NCI-H187 treated with DMSO at 0.1 percent for 48 hours (cell line): ENCODE results near the gene DLK1.

Experiments
- DNase-seq: peaks from one replicate; lab custom pipeline; 2025; lab: John Stamatoyannopoulos, UW

DLK1 gene

DNA sequence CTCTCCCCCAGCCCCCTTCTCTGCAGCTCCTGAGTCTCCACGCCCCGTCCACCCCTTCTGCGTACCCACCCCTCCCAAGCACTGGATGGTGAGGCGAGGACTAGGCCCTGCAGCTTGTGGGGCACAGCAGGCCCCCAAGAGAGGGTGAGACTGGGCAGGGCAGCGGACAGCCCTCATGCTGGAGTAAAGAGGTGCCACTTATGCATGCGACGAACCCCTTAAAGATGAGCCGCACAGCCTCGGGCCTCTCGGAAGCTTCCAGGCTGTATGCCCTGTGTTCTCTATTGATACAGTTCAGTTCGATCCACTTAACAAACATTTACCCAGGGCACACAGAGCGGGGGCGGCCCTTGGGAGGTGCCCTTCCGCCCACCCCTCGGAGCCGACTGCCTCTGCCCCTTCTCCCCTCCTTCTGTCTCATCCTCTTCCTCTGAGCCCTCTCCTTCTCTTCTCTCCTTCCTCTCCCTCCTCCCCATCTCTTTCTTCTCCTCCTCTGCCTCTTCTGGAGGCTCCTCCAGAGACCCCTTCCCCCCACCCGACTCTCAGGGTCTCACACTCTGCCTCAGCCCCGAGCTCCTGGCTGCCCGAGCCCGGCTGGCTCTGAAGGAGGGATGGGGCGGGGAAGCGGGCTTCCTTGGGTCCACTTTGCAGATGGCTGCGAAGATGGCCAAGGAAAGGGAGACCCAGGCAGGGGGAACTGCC, 32.7 kb upstream of the DLK1 start:
- no peak for DNase-seq

GRCh38 chr14:100694579-100695422, 31.9 kb upstream of the DLK1 start:
- DNase-seq: no peak

GRCh38 chr14:100695423-100695738, 31.3 kb upstream of the DLK1 start:
- no peak for DNase-seq

- DNase-seq: no peak
Measured at GRCh38 chr14:100696008-100696407, 30.7 kb upstream of the DLK1 start.

GRCh38 chr14:100696590-100696989, 30.1 kb upstream of the DLK1 start:
- no peak for DNase-seq

GRCh38 chr14:100698066-100698465, 28.6 kb upstream of the DLK1 start:
- DNase-seq: no peak

DNA sequence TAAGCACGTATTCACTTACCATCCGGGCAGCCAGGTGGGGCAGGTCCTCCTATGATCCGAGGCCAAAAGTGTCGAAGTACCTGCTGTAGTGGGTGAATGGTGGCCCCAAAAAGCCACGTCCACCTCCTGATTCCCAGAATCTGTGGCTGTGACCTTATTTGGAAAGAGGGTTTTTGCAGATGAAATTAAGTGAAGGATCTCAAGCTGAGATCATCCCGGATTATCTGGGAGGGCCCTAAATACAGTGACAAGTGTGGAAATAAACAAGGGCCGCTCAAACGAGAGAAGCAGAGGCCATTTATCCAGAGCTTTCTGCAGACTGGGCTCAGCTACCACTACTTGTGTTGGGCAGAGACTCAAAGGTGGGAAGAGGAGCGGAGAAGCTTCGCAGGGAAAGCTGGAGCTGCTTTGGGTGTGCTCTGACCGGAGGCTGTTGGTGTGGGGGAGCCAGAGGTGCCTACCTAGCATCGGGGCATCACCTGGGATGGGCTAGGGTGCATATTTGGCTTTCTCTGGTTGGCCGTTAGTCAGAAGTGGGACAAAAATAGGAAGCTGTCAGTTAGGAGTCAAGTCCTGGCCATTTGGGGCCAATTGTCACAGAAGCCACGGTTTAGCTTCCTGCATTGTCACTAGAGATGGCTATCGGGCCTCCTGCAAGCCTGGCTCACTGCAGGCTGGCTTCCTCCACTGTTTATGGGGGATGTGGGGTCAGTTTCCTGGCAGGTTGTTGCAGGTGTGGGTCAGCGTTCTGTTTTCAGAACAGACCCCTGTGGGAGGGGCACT, 27.8 kb upstream of the DLK1 start:
- DNase-seq: no peak

GRCh38 chr14:100701314-100701713, 25.4 kb upstream of the DLK1 start:
- DNase-seq: no peak

- DNase-seq: no peak
Measured at GRCh38 chr14:100702590-100702989, 24.1 kb upstream of the DLK1 start.

DNA sequence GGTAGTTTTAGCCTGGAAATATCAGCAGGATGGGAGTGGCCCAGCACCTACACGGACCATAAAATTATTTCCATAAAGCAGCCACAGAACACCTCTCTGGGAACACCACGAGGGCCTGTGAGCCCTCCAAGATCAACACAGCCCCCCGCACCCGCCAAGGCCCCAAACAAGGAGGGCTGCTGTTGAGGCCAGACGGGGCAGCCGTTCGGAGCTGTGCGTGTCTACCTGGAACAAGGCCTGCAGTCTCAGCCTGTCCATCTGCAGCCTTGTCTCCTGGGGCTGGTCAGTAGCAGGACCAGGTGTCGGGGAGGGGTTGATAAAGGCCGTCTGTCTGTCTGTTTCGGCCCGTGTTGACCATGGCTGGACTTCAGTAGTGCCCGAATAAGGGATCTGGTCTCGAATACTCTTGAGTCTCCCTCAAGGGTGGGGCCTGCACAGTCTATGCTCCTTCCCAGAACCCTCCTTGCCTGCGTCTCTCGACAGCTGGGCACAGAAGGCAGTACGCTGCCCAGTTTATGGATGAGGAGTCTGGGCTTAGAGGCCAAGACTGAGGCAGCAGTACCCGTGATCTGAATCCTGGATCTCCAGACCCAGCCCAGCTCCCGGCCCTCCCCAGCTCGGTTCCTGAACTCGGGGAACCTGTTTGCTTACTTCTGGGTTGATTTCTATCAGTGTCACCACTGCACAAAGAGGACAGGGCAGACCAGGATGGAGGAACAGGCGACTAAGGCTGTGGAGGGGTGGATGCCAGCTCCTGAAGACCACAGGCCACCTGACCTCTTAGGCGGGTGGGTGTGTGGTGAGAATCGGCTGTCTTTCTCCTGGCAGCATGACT, 23.1 kb upstream of the DLK1 start:
- no peak for DNase-seq

DNA sequence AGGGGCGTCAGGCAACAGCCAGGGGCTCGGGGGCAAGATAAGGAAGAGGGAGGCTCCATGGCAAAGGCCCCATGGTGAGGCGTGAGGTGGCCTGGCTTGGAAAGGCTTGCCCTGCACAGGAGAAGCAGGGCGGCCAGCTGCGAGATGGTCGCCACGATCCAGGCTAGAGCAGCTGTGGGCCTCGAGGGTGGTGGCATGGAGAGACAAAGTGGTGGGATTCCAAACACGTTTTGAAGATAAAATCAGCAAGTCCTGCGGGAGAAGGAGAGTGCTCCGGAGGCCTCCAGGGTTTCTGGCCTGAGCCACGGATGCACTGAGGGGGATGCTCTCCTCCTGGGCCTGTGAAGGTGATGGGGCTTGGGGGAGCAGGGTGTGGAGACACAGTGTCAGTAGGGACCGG, 20.5 kb upstream of the DLK1 start:
- DNase-seq: no peak

- no peak for DNase-seq
Measured at GRCh38 chr14:100706860-100707259, 19.8 kb upstream of the DLK1 start.

DNA sequence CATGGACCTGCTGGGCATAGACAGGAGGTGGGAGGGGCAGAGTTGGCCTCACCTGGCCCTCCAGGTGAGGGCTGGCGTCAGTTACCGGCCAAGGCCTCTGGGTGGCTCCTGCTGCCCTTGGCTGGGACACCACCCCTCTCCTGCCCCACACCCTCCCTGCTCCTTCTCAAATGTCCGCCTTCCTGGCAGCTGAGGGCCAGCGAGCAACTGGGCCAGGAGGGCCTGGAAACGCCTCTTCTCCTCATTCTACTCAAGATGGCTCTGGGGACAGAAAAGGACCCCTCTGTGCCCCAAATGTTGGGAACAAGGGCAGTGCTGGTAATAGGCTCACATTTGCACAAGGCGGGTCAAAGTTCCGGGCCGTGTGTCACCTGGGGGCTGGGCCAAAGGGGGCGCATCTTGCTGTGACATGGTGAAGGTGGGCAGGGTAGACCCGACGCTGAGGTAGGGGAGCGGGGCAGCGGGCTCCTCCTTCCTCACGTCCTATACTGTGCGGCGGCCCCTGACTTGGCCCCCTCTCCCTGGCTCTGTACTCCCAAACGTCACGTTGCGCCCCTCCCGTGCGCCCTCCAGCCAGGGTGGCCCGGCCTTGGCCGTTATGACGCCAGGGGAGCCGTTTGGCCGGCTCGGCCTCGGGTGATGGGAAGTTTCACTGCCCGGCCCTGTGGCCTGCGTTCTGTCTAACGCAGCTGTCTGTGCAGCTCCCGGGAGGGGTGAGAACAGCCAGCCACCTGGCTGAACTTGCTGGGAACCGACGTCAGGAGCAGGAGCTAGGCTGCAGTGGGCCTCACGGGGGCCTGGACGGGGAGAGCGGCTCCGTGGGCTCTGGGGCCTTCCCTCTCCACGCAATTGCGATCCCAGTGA, 18.0 kb upstream of the DLK1 start:
- peak; percentile 27 for DNase-seq

- no peak for DNase-seq
Measured at GRCh38 chr14:100709289-100710284, 17.1 kb upstream of the DLK1 start.

- DNase-seq: no peak
Measured at GRCh38 chr14:100710391-100710790, 16.3 kb upstream of the DLK1 start.

GRCh38 chr14:100710826-100711462, 15.7 kb upstream of the DLK1 start:
- DNase-seq: no peak

DNA sequence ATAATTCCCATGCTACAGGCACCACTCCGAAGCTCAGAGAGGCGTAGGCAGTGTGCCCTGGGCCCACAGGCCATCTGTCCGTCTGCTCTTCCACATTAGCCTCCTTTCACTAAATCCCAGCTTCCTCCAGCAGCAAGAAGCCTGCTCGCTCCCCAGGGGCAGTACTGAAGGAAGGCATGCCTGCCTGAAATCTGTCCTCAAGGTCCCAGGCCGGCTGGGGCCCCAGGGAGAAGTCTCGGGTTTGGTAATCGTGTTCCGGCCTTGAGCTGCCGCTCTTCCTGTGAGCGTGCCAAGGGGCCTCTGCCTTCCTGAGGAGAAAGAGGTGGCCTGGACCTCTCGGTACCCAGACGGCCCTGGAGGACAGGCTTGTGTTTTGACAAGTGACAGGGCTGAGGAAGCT, 15.2 kb upstream of the DLK1 start:
- no peak for DNase-seq

GRCh38 chr14:100712490-100712889, 14.2 kb upstream of the DLK1 start:
- no peak for DNase-seq

DNA sequence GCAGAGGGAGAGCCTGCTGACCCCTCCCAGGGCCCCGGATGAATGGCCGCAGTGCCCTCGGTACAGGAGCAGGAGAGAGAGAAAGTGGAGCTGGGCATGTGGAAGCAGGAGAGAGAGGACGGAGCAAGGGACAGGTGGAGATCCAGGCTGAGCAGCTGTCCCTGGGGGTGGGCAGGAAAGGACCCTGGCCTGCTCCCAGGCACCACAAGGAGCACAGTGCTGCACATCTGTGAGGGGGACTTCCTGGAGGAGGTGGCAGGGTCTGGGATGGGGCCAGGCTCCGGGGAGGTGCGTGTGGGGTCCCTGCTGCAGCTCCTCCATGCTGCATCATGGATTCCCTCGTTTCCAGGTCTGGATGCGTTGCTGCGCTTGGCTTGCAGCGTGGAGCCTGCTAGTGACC, 13.0 kb upstream of the DLK1 start:
- no peak for DNase-seq
